D721Med (cell line): ENCODE measurements around the gene FBLN2.

ENCODE experiments used
- DNase-seq: peaks from one replicate; pipeline ENCODE4 v3.0.0; 2011; ENCODE audit warnings: low spot score; ENCODE audit not compliant: insufficient read length
- FAIRE-seq: peaks from 2 replicates; lab custom pipeline; 2011; peaks lifted over from hg19 to GRCh38; lab: Jason Lieb, UNC
- CTCF ChIP-seq: IDR thresholded peaks from 2 replicates; pipeline ENCODE4 v1.5.1; 2012; ENCODE audit warnings: mild to moderate bottlenecking, control low read depth; ENCODE audit not compliant: insufficient read depth; ENCODE audit errors: missing control alignments

Gene FBLN2

GRCh38 chr3:13655061-13655913 lies 106.4 kb downstream of the FBLN2 start:
- peak; percentile 41 for TF ChIP-seq CTCF
- DNase-seq (peak; percentile 70), FAIRE-seq (no peak)

GRCh38 chr3:13656584-13657301 lies 107.8 kb downstream of the FBLN2 start:
- DNase-seq (no peak), FAIRE-seq (no peak)
- no peak for TF ChIP-seq CTCF

- TF ChIP-seq CTCF: peak; percentile 72
- DNase-seq (peak; percentile 81), FAIRE-seq (no peak)
These were observed 108.9 kb downstream of the FBLN2 start for GRCh38 chr3:13657660-13658435.

- no peak for TF ChIP-seq CTCF
- no peak for DNase-seq
- no peak for FAIRE-seq
These were observed 109.8 kb downstream of the FBLN2 start for GRCh38 chr3:13658681-13659080.

GRCh38 chr3:13659221-13659969 lies 110.5 kb downstream of the FBLN2 start:
- TF ChIP-seq CTCF: no peak
- no peak for FAIRE-seq
- no peak for DNase-seq

GRCh38 chr3:13660042-13660874 lies 111.3 kb downstream of the FBLN2 start:
- no peak for TF ChIP-seq CTCF
- FAIRE-seq: no peak

More at GRCh38 chr3:13660042-13660874, 111.3 kb downstream of the FBLN2 start:
- DNase-seq: no peak
